ENCODE data around the gene GDPD5.

GDPD5 gene

GRCh38 chr11:75487365-75487764, 38.4 kb downstream of the GDPD5 start:
- no peak overlapping the region for H3K4me3 ChIP-seq (ENCODE audit: low read length)
- DNase-seq (ENCODE audit: low read depth): no peak
- no peak for TF ChIP-seq CTCF (conservative IDR thresholded peaks at IDR 0.05; ENCODE audit: low read length)

- no peak for DNase-seq (ENCODE audit: low read depth)
- no peak for TF ChIP-seq CTCF (conservative IDR thresholded peaks at IDR 0.05; ENCODE audit: low read length)
- no peak overlapping the region for H3K4me3 ChIP-seq (ENCODE audit: low read length)
Observed at GRCh38 chr11:75485742-75486141, 40.0 kb downstream of the GDPD5 start.

GRCh38 chr11:75482931-75483469, 42.7 kb downstream of the GDPD5 start:
- H3K4me3 ChIP-seq (ENCODE audit: low read length): no peak overlapping the region
- no peak for TF ChIP-seq CTCF (conservative IDR thresholded peaks at IDR 0.05; ENCODE audit: low read length)
- DNase-seq (ENCODE audit: low read depth): no peak

- DNase-seq (ENCODE audit: low read depth): no peak
- no peak overlapping the region for H3K4me3 ChIP-seq (ENCODE audit: low read length)
- TF ChIP-seq CTCF (conservative IDR thresholded peaks at IDR 0.05; ENCODE audit: low read length): no peak
Observed at GRCh38 chr11:75481922-75482606, 43.7 kb downstream of the GDPD5 start.

- no peak for DNase-seq (ENCODE audit: low read depth)
- H3K4me3 ChIP-seq (ENCODE audit: low read length): no peak overlapping the region
- TF ChIP-seq CTCF (conservative IDR thresholded peaks at IDR 0.05; ENCODE audit: low read length): no peak
Observed at GRCh38 chr11:75481223-75481921, 44.4 kb downstream of the GDPD5 start.

- no peak overlapping the region for H3K4me3 ChIP-seq (ENCODE audit: low read length)
- DNase-seq (ENCODE audit: low read depth): no peak
- TF ChIP-seq CTCF (conservative IDR thresholded peaks at IDR 0.05; ENCODE audit: low read length): no peak
Observed at GRCh38 chr11:75480185-75481175, 45.3 kb downstream of the GDPD5 start.

Data from AG10803 (cell line).